K562 (cell line): ENCODE measurements around the gene MROH8. TPM values are rescaled to one million over a fixed set of nuclear protein-coding genes. Genes with fewer than 3 reads are reported as not detected.
"Not testable (repeated sequence)": the region's sequence is repeated elsewhere in the genome, so short reads cannot be mapped to it uniquely, and the experiment has no call there.

Source experiments
- ATAC-seq: fragments of 200-7000 bp; cut with Tn5 transposase; 3 replicates; pipeline ENCODE4 v1.9.1; 2020; ENCODE audit warnings: moderate library complexity
- BruUV-seq: library from RNA; stranded (reverse); fragments of 400-500 nt; replicated peaks from 2 replicates; lab custom pipeline; 2021; lab: Mats Ljungman, UMichigan
- CTCF ChIA-PET: fragments of 300-600 bp; formaldehyde crosslinking; extraction: SDS; loops from one replicate; lab custom pipeline; 2021; ENCODE audit warnings: low intra/inter-chr PET ratio; lab: Yijun Ruan, JAX
- POLR2A ChIA-PET: fragments of 300-600, 350-650 bp; sonication (Branson Sonifier 250); formaldehyde crosslinking; extraction: SDS; loops from one replicate; lab custom pipeline; 2021; ENCODE audit warnings: antibody characterized with exemption, inconsistent platforms; lab: Yijun Ruan, JAX
- DNase-seq, 4 experiments: peaks; one replicate each; pipeline versions ENCODE4 v3.0.0 to v3.0.0-alpha.2; 2011 to 2018; ENCODE audit warnings: low spot score in 3 of 4, mixed read lengths in 3 of 4; ENCODE audit errors: extremely low read depth in 1 of 4
- FAIRE-seq: peaks from 2 replicates; lab custom pipeline; 2011; peaks lifted over from hg19 to GRCh38; lab: Jason Lieb, UNC
- H2AFZ ChIP-seq: 2 replicates; pipeline ENCODE4 v1.6.0; 2011; ENCODE audit warnings: low read depth, low read length, control low read depth, inconsistent platforms
- H3K27ac ChIP-seq: fragments of 200-600 bp; 3 replicates; pipeline ENCODE4 v1.8.0; 2011; ENCODE audit warnings: low read depth, mild to moderate bottlenecking, control low read depth, inconsistent platforms, low read length, moderate library complexity, mixed read lengths; ENCODE audit errors: extremely low read depth
- H3K27me3 ChIP-seq, 2 experiments: fragments of 300-600 bp in 1 of 2; 2 replicates in 1 of 2; 3 replicates in 1 of 2; pipeline versions ENCODE4 v1.6.0 to v1.8.0; 2011; ENCODE audit warnings: inconsistent platforms in 2 of 2, low read length in 2 of 2, mild to moderate bottlenecking in 1 of 2, mixed read lengths in 1 of 2, moderate library complexity in 1 of 2; ENCODE audit not compliant: control insufficient read depth in 2 of 2, insufficient read depth in 2 of 2
- H3K36me3 ChIP-seq: fragments of 300-600 bp; 3 replicates; pipeline ENCODE4 v1.8.0; 2011; ENCODE audit warnings: mild to moderate bottlenecking, low read length, inconsistent platforms; ENCODE audit not compliant: control insufficient read depth, insufficient read depth
- H3K4me1 ChIP-seq, 2 experiments: fragments of 200-600 bp in 1 of 2; replicated peaks in 1 of 2; 2 replicates in 1 of 2; 3 replicates in 1 of 2; pipeline versions ENCODE4 v1.5.1 to v1.8.0; 2011; ENCODE audit warnings: inconsistent platforms in 2 of 2, low read length in 2 of 2, mild to moderate bottlenecking in 1 of 2, mixed read lengths in 1 of 2, moderate library complexity in 1 of 2; ENCODE audit not compliant: control insufficient read depth in 2 of 2, insufficient read depth in 2 of 2
- H3K4me2 ChIP-seq: 2 replicates; pipeline ENCODE4 v1.6.1; 2011; ENCODE audit warnings: low read length, control low read depth, inconsistent platforms, mixed read lengths; ENCODE audit not compliant: insufficient read depth
- H3K4me3 ChIP-seq: fragments of 200-600 bp; sonication (generic), shearing (Covaris generic); 2 replicates; pipeline ENCODE4 v1.5.1; 2016; ENCODE audit warnings: control low read depth, inconsistent platforms
- H3K79me2 ChIP-seq: fragments of 200-600 bp; 3 replicates; pipeline ENCODE4 v1.8.0; 2011; ENCODE audit warnings: low read length, inconsistent platforms; ENCODE audit not compliant: control insufficient read depth, insufficient read depth
- H3K9ac ChIP-seq, 2 experiments: 2 replicates each; pipeline versions ENCODE4 v1.6.0 to v1.6.1; 2011; ENCODE audit warnings: low read depth in 2 of 2, low read length in 2 of 2, control low read depth in 1 of 2, inconsistent platforms in 1 of 2, mild to moderate bottlenecking in 1 of 2, mixed read lengths in 1 of 2; ENCODE audit not compliant: insufficient read depth in 1 of 2
- H3K9me1 ChIP-seq: one replicate; pipeline ENCODE4 v1.6.0; 2011; ENCODE audit warnings: inconsistent platforms, mild to moderate bottlenecking, low read length, moderate library complexity; ENCODE audit not compliant: control insufficient read depth, insufficient read depth
- H3K9me3 ChIP-seq: replicated peaks from 2 replicates; pipeline ENCODE4 v1.5.1; 2011; ENCODE audit warnings: low read depth, low read length, inconsistent platforms; ENCODE audit not compliant: control insufficient read depth, insufficient read depth
- H4K20me1 ChIP-seq: replicated peaks from 2 replicates; pipeline ENCODE4 v1.6.1; 2011; ENCODE audit warnings: low read length, inconsistent platforms, mixed read lengths; ENCODE audit not compliant: control insufficient read depth, insufficient read depth
- BCOR ChIP-seq: fragments of 450-650 bp; IDR thresholded peaks from 2 replicates; pipeline ENCODE4 v1.6.1; 2016
- KAT2B ChIP-seq: IDR thresholded peaks from one replicate; pipeline ENCODE4 v1.6.1; 2012; ENCODE audit warnings: low read depth, mild to moderate bottlenecking, control low read depth, inconsistent platforms, low read length, moderate library complexity
- MNT ChIP-seq, 2 experiments: fragments of 450-650 bp; conservative IDR thresholded peaks; 2 replicates each; pipeline ENCODE4 v1.6.1; 2017; ENCODE audit warnings: mild to moderate bottlenecking in 2 of 2, moderate library complexity in 2 of 2
- ZC3H4 ChIP-seq: sonication (generic); formaldehyde crosslinking; IDR thresholded peaks from 2 replicates; pipeline ENCODE4 v1.9.0; 2021; ENCODE audit warnings: missing genetic modification reagents, borderline replicate concordance
- ZNF140 ChIP-seq: fragments of 250-450 bp; sonication (Bioruptor Pico); IDR thresholded peaks from 2 replicates; pipeline ENCODE4 v1.8.0; 2021; ENCODE audit warnings: moderate library complexity, mild to moderate bottlenecking, inconsistent platforms
- ZNF316 ChIP-seq: fragments of 450-650 bp; IDR thresholded peaks from 2 replicates; pipeline ENCODE4 v1.6.1; 2016
- ZNF639 ChIP-seq, 2 experiments: fragments of 200-800 bp in 1 of 2; sonication (Bioruptor generic) in 1 of 2; sonication (generic) in 1 of 2; formaldehyde crosslinking in 1 of 2; IDR thresholded peaks in 1 of 2; conservative IDR thresholded peaks in 1 of 2; 2 replicates each; pipeline versions ENCODE4 v1.5.0 to v1.6.1; 2016 to 2020; ENCODE audit warnings: missing compliant biosample characterization in 1 of 2, missing genetic modification characterization in 1 of 2, missing genetic modification reagents in 1 of 2
- WGBS: fragments of 100-300 bp; shearing (Covaris generic); methylation state at CpG from one replicate; pipeline ENCODE4 v1.1.6; 2016; ENCODE audit warnings: low coverage, mixed read lengths; ENCODE audit not compliant: insufficient coverage; ENCODE audit errors: missing lambda C conversion rate; 5-methylcytosine and 5-hydroxymethylcytosine counted together
- in situ Hi-C: fragments of 300-500 bp; cut with MboI; formaldehyde crosslinking; loops from 4 replicates; pipeline ENCODE4 v1.15.0; 2018; ENCODE audit warnings: inconsistent platforms, mixed read lengths
- intact Hi-C: fragments of 100-400 bp; cut with micrococcal nuclease; formaldehyde crosslinking; loops from 2 replicates; pipeline ENCODE4 v1.14.2; 2022
- polyA plus RNA-seq, 8 experiments: library from polyadenylated mRNA; depleted of rRNA in 4 of 8; stranded (reverse) in 5 of 8; unstranded in 3 of 8; fragments of >200 nt; fragmentation: Nextera tagmentation in 2 of 8; fragmentation: Illumina TruSeq in 1 of 8; extraction: Ambion mirVana in 2 of 8; extraction: Trizol in 1 of 8; gene quantifications; 2 replicates each; pipeline versions ENCODE4 v1.2.1 to v1.2.3, GENCODE V29; 2011 to 2014; ENCODE audit warnings: inconsistent platforms in 1 of 8, missing spikeins in 1 of 8
- total RNA-seq, 7 experiments: library from RNA; depleted of rRNA in 6 of 7; stranded (reverse); fragments of >200 nt in 6 of 7; fragmentation: Illumina TruSeq in 2 of 7; extraction: Trizol in 2 of 7; gene quantifications; 2 replicates each; pipeline versions ENCODE4 v1.2.1 to v1.2.3, GENCODE V29; 2011 to 2021; ENCODE audit warnings: low replicate concordance in 1 of 7

Gene MROH8
- total and polyA plus RNA-seq, 9 of the 15 experiments (the other 6 are each of a cell fraction or from before 2014, with no cell fraction given): 0.21 to 1.5 (median 0.78) TPM

- TF ChIP-seq ZNF639 (CRISPR knock-in tag; conservative IDR thresholded peaks at IDR 0.05 in 1 of 2, IDR thresholded peaks at IDR 0.05 in 1 of 2) (no peak), KAT2B (no peak), BCOR (no peak), ZNF316 (0 out of 2 replicates have a peak, but pooled peaks have one; percentile 32), ZNF140 (CRISPR knock-in tag) (no peak), ZC3H4 (no peak), MNT (conservative IDR thresholded peaks at IDR 0.05) (0 out of 4 replicates have a peak, but pooled peaks of 1 of the 2 experiments have one; percentile 27)
Observed at GRCh38 chr20:37151529-37151928, 27.8 kb downstream of the MROH8 start (continued).

GRCh38 chr20:37150864-37151263 lies 28.5 kb downstream of the MROH8 start:
- FAIRE-seq, H3K4me2 ChIP-seq, intact Hi-C loops, H4K20me1 ChIP-seq, BruUV-seq, in situ Hi-C loops, H3K9ac ChIP-seq, H3K4me3 ChIP-seq, ATAC-seq, H2AFZ ChIP-seq, H3K9me1 ChIP-seq, H3K9me3 ChIP-seq, H3K27ac ChIP-seq, H3K27me3 ChIP-seq, POLR2A ChIA-PET, H3K36me3 ChIP-seq, DNase-seq, H3K79me2 ChIP-seq, CTCF ChIA-PET: not testable (repeated sequence)
- WGBS: 98% methylated on average over 7 of the region's 33 CpGs
- peaks cover 15 to 16% of the 10 kb centered on the region in 2 experiments; a peak in 4 of 5 replicates for H3K4me1 ChIP-seq
